ENCODE measurements around the gene TUSC2. TPM values are rescaled to one million over a fixed set of nuclear protein-coding genes. Genes with fewer than 3 reads are reported as not detected.

Gene TUSC2
- total RNA-seq, 2 donors from 2014 or later: 23.5 to 28.1 TPM

GRCh38 chr3:50365842-50366220 is 37.8 kb upstream of the TUSC2 start:
- H3K9me3 Mint-ChIP-seq: no peaks in the 10 kb centered on the region
- no peak for DNase-seq
- peaks cover 2% of the 10 kb centered on the region for H3K4me1 ChIP-seq (ENCODE audit: control insufficient read depth, insufficient read depth, low read length)
- H3K36me3 Mint-ChIP-seq (ENCODE audit: low read depth): no peaks in the 10 kb centered on the region
- H3K9me3 ChIP-seq (ENCODE audit: control insufficient read depth, low read length): no peaks in the 10 kb centered on the region
- H3K4me1 Mint-ChIP-seq: peaks cover 2% of the 10 kb centered on the region
- peak overlapping the region; percentile 61 for H3K4me3 Mint-ChIP-seq
- TF ChIP-seq CTCF (conservative IDR thresholded peaks at IDR 0.05): no peak
- no peak overlapping the region for H3K27ac Mint-ChIP-seq
- no peak overlapping the region for H3K9ac ChIP-seq (ENCODE audit: extremely low read depth, low read length, poor library complexity, severe bottlenecking)
- peak overlapping the region; percentile 84 for H3K4me3 ChIP-seq (ENCODE audit: low read length)
- WGBS, 2 experiments (ENCODE audit: insufficient coverage in 1 of 2, insufficient read length in 1 of 2): 79 to 100% methylated on average over 2 to 5 of the region's 5 CpGs
- H3K36me3 ChIP-seq (ENCODE audit: control insufficient read depth, insufficient read depth, low read length): no peaks in the 10 kb centered on the region
- H3K27ac ChIP-seq (ENCODE audit: low read depth, low read length): no peak overlapping the region
- peaks cover 13% of the 10 kb centered on the region for H3K27me3 ChIP-seq (ENCODE audit: control insufficient read depth, insufficient read depth, low read length, poor library complexity, severe bottlenecking)
- peaks cover 11% of the 10 kb centered on the region for H3K27me3 Mint-ChIP-seq (ENCODE audit: insufficient read depth)

GRCh38 chr3:50365080-50365841 is 37.2 kb upstream of the TUSC2 start:
- peak overlapping the region; percentile 60 for H3K9ac ChIP-seq (ENCODE audit: extremely low read depth, low read length, poor library complexity, severe bottlenecking)
- TF ChIP-seq CTCF (conservative IDR thresholded peaks at IDR 0.05): peak; percentile 46
- H3K36me3 Mint-ChIP-seq (ENCODE audit: low read depth): no peaks in the 10 kb centered on the region
- peaks cover 13% of the 10 kb centered on the region for H3K27me3 ChIP-seq (ENCODE audit: control insufficient read depth, insufficient read depth, low read length, poor library complexity, severe bottlenecking)
- H3K9me3 Mint-ChIP-seq: no peaks in the 10 kb centered on the region
- peak overlapping the region; percentile 84 for H3K4me3 ChIP-seq (ENCODE audit: low read length)
- H3K27me3 Mint-ChIP-seq (ENCODE audit: insufficient read depth): peaks cover 11% of the 10 kb centered on the region
- H3K4me1 Mint-ChIP-seq: no peaks in the 10 kb centered on the region
- H3K36me3 ChIP-seq (ENCODE audit: control insufficient read depth, insufficient read depth, low read length): no peaks in the 10 kb centered on the region
- peak overlapping the region; percentile 70 for H3K27ac ChIP-seq (ENCODE audit: low read depth, low read length)
- H3K9me3 ChIP-seq (ENCODE audit: control insufficient read depth, low read length): no peaks in the 10 kb centered on the region
- H3K27ac Mint-ChIP-seq: peak overlapping the region; percentile 44
- 0 to 7% methylated on average over 12 to 53 of the region's 53 CpGs for WGBS, 2 experiments (ENCODE audit: insufficient coverage in 1 of 2, insufficient read length in 1 of 2)
- H3K4me1 ChIP-seq (ENCODE audit: control insufficient read depth, insufficient read depth, low read length): no peaks in the 10 kb centered on the region
- DNase-seq: peak; percentile 98
- peak overlapping the region; percentile 61 for H3K4me3 Mint-ChIP-seq

DNA sequence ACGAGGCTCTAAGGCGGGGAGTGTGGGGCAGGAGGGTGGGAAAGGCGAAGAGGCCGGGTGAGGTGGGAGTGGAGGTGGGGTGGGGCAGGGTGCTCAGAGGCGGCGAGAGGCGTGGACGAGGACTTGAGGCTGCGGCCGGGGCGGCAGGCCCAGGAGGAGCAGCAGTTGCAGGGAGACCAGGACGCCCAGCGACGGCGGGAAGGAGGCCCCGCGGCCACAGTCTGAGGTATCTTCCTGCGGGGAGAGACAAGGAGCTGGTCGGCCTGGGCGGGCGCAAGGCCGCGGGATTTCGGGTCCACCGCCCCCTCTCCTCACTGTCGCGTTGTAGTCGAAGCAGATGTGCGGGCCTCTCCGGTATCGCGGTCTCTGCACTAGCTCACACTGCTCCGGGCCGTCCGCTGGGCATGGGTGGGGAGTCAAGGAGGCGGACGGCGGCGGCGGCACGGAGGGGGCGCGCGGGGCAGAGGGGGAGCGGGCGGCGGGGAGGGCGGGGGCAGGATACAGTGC is 36.6 kb upstream of the TUSC2 start:
- peaks cover 13% of the 10 kb centered on the region for H3K27me3 ChIP-seq (ENCODE audit: control insufficient read depth, insufficient read depth, low read length, poor library complexity, severe bottlenecking)
- H3K9me3 ChIP-seq (ENCODE audit: control insufficient read depth, low read length): no peaks in the 10 kb centered on the region
- H3K4me1 Mint-ChIP-seq: no peaks in the 10 kb centered on the region
- H3K36me3 ChIP-seq (ENCODE audit: control insufficient read depth, insufficient read depth, low read length): no peaks in the 10 kb centered on the region
- no peak overlapping the region for H3K9ac ChIP-seq (ENCODE audit: extremely low read depth, low read length, poor library complexity, severe bottlenecking)
- no peak for TF ChIP-seq CTCF (conservative IDR thresholded peaks at IDR 0.05)
- H3K4me3 Mint-ChIP-seq: peak overlapping the region; percentile 61
- WGBS, 2 experiments (ENCODE audit: insufficient coverage in 1 of 2, insufficient read length in 1 of 2): 20 to 29% methylated on average over 24 to 48 of the region's 48 CpGs
- H3K36me3 Mint-ChIP-seq (ENCODE audit: low read depth): no peaks in the 10 kb centered on the region
- H3K9me3 Mint-ChIP-seq: no peaks in the 10 kb centered on the region
- peaks cover 11% of the 10 kb centered on the region for H3K27me3 Mint-ChIP-seq (ENCODE audit: insufficient read depth)
- no peak overlapping the region for H3K27ac Mint-ChIP-seq
- H3K4me3 ChIP-seq (ENCODE audit: low read length): no peak overlapping the region
- peak; percentile 83 for DNase-seq
- H3K4me1 ChIP-seq (ENCODE audit: control insufficient read depth, insufficient read depth, low read length): no peaks in the 10 kb centered on the region
- H3K27ac ChIP-seq (ENCODE audit: low read depth, low read length): peak overlapping the region; percentile 70

Data from endodermal cell (in vitro differentiated cells).